Measurements from ENCODE around the gene FARP1. TPM values are rescaled to one million over a fixed set of nuclear protein-coding genes. Genes with fewer than 3 reads are reported as not detected.

FARP1 gene
- total RNA-seq, 5 donors from 2014 or later (not counting 1 experiment from before 2014, with no cell fraction given): 0.51 to 2.0 (median 1.0) TPM

- H3K4me1 ChIP-seq (ENCODE audit: control insufficient read depth in 1 of 2, extremely low read depth in 1 of 2, insufficient read depth in 2 of 2, low read length in 2 of 2): peaks cover 0 to 20% of the 10 kb centered on the region in 2 experiments
- POLR2A ChIA-PET: interaction anchor here in 1 of 2 donors (0.5 kb wide), 1 partner anchor 22 kb away, joined by 3 read pairs; no protein-coding TSS in a partner anchor
- DNase-seq: peak in 18 of 35 experiments; percentile 6 to 43 (median 20)
- Mint-ChIP-seq H3K4me1 (peaks cover 20 to 32% (median 28%) of the 10 kb centered on the region in 3 donors), H3K27me3 (no peaks in the 10 kb centered on the region), H3K9me3 (no peaks in the 10 kb centered on the region), H3K36me3 (peaks cover 50% of the 10 kb centered on the region), H3K4me3 (peak overlapping the region in 1 of 3 donors; percentile 3), H3K27ac (peak overlapping the region; percentile 80 to 83)
- peak; percentile 52 to 82 (median 66) for ATAC-seq (replicated peaks in 1 of 4)
- H3K27me3 ChIP-seq (replicated peaks in 1 of 2; ENCODE audit: control insufficient read depth in 2 of 2, extremely low read depth in 1 of 2, insufficient read depth in 2 of 2, low read length in 1 of 2): no peaks in the 10 kb centered on the region
- no peak overlapping the region for H3K4me3 ChIP-seq (ENCODE audit: control insufficient read depth in 1 of 2, extremely low read depth in 1 of 2, low read length in 1 of 2)
- WGBS (ENCODE audit: insufficient coverage): 88% methylated on average over 8 of the region's 14 CpGs
- H3K9me3 ChIP-seq: no peaks in the 10 kb centered on the region
- peaks cover 4 to 49% of the 10 kb centered on the region in 2 donors for H3K36me3 ChIP-seq (ENCODE audit: control insufficient read depth in 2 of 2, extremely low read depth in 1 of 2, insufficient read depth in 1 of 2, low read length in 1 of 2)
- H3K27ac ChIP-seq (ENCODE audit: low read length): peak overlapping the region; percentile 4
- CTCF ChIA-PET: interaction anchor here in 1 of 2 donors (1.2 kb wide), 1 partner anchor 203 kb away, joined by 6 read pairs; no protein-coding TSS in a partner anchor
These were observed 307.7 kb downstream of the FARP1 start for GRCh38 chr13:98450539-98451111.

GRCh38 chr13:98451676-98452470, 309.0 kb downstream of the FARP1 start:
- 92% methylated on average over 12 of the region's 23 CpGs for WGBS (ENCODE audit: insufficient coverage)
- Histone ChIP-seq H3K27ac (ENCODE audit: low read length) (no peak overlapping the region), H3K4me1 (ENCODE audit: control insufficient read depth in 1 of 2, extremely low read depth in 1 of 2, insufficient read depth in 2 of 2, low read length in 2 of 2) (peaks cover 0 to 16% of the 10 kb centered on the region in 2 experiments), H3K27me3 (replicated peaks in 1 of 2; ENCODE audit: control insufficient read depth in 2 of 2, extremely low read depth in 1 of 2, insufficient read depth in 2 of 2, low read length in 1 of 2) (no peaks in the 10 kb centered on the region), H3K9me3 (no peaks in the 10 kb centered on the region), H3K4me3 (ENCODE audit: control insufficient read depth in 1 of 2, extremely low read depth in 1 of 2, low read length in 1 of 2) (no peak overlapping the region), H3K36me3 (ENCODE audit: control insufficient read depth in 2 of 2, extremely low read depth in 1 of 2, insufficient read depth in 1 of 2, low read length in 1 of 2) (peaks cover 11 to 61% of the 10 kb centered on the region in 2 donors)
- H3K27me3 Mint-ChIP-seq: no peaks in the 10 kb centered on the region
- peaks cover 18 to 31% (median 27%) of the 10 kb centered on the region in 3 donors for H3K4me1 Mint-ChIP-seq
- CTCF ChIA-PET: interaction anchor here (0.6 kb wide), 2 partner anchors 18 to 1110 kb away, joined by 3 read pairs; no protein-coding TSS in a partner anchor
- POLR2A ChIA-PET: no interaction called here
- peaks cover 59% of the 10 kb centered on the region for H3K36me3 Mint-ChIP-seq
- no peaks in the 10 kb centered on the region for H3K9me3 Mint-ChIP-seq
- peak overlapping the region in 1 of 3 donors; percentile 3 for H3K4me3 Mint-ChIP-seq
- no peak for DNase-seq
- peak overlapping the region; percentile 69 to 83 for H3K27ac Mint-ChIP-seq
- no peak for ATAC-seq (replicated peaks in 1 of 4)

- no peak for DNase-seq
- H3K27ac ChIP-seq (ENCODE audit: low read length): no peak overlapping the region
- H3K4me1 Mint-ChIP-seq: peaks cover 18 to 31% (median 27%) of the 10 kb centered on the region in 3 donors
- H3K4me3 ChIP-seq (ENCODE audit: control insufficient read depth in 1 of 2, extremely low read depth in 1 of 2, low read length in 1 of 2): no peak overlapping the region
- H3K36me3 Mint-ChIP-seq: peaks cover 59% of the 10 kb centered on the region
- no peaks in the 10 kb centered on the region for H3K27me3 ChIP-seq (replicated peaks in 1 of 2; ENCODE audit: control insufficient read depth in 2 of 2, extremely low read depth in 1 of 2, insufficient read depth in 2 of 2, low read length in 1 of 2)
- H3K4me3 Mint-ChIP-seq: no peak overlapping the region
- ChIA-PET POLR2A (no interaction called here), CTCF (no interaction called here)
- H3K27ac Mint-ChIP-seq: peak overlapping the region in 1 of 2 donors; percentile 37
- H3K36me3 ChIP-seq (ENCODE audit: control insufficient read depth in 2 of 2, extremely low read depth in 1 of 2, insufficient read depth in 1 of 2, low read length in 1 of 2): peaks cover 11 to 72% of the 10 kb centered on the region in 2 donors
- H3K9me3 ChIP-seq: no peaks in the 10 kb centered on the region
- ATAC-seq (replicated peaks in 1 of 4): no peak
- no peaks in the 10 kb centered on the region for H3K9me3 Mint-ChIP-seq
- 92% methylated on average over 2 of the region's 15 CpGs for WGBS (ENCODE audit: insufficient coverage)
- no peaks in the 10 kb centered on the region for H3K27me3 Mint-ChIP-seq
- H3K4me1 ChIP-seq (ENCODE audit: control insufficient read depth in 1 of 2, extremely low read depth in 1 of 2, insufficient read depth in 2 of 2, low read length in 2 of 2): peaks cover 0 to 16% of the 10 kb centered on the region in 2 experiments
These were observed 310.3 kb downstream of the FARP1 start for GRCh38 chr13:98452851-98453843.

- ATAC-seq (replicated peaks in 1 of 4) (no peak), DNase-seq (no peak)
- ChIA-PET POLR2A (no interaction called here), CTCF (interaction anchor here (0.5 to 1.6 kb wide), 2 partner anchors 9 to 1602 kb away, joined by 3 to 10 read pairs; no protein-coding TSS in a partner anchor)
- H3K9me3 Mint-ChIP-seq: no peaks in the 10 kb centered on the region
- Histone ChIP-seq H3K9me3 (no peaks in the 10 kb centered on the region), H3K27me3 (replicated peaks in 1 of 2; ENCODE audit: control insufficient read depth in 2 of 2, extremely low read depth in 1 of 2, insufficient read depth in 2 of 2, low read length in 1 of 2) (no peaks in the 10 kb centered on the region), H3K4me1 (ENCODE audit: control insufficient read depth in 1 of 2, extremely low read depth in 1 of 2, insufficient read depth in 2 of 2, low read length in 2 of 2) (peaks cover 0 to 16% of the 10 kb centered on the region in 2 experiments), H3K36me3 (ENCODE audit: control insufficient read depth in 2 of 2, extremely low read depth in 1 of 2, insufficient read depth in 1 of 2, low read length in 1 of 2) (peaks cover 11 to 75% of the 10 kb centered on the region in 2 donors), H3K4me3 (ENCODE audit: control insufficient read depth in 1 of 2, extremely low read depth in 1 of 2, low read length in 1 of 2) (no peak overlapping the region), H3K27ac (ENCODE audit: low read length) (no peak overlapping the region)
- peak overlapping the region; percentile 13 to 30 for H3K27ac Mint-ChIP-seq
- H3K36me3 Mint-ChIP-seq: peaks cover 60% of the 10 kb centered on the region
- no peak overlapping the region for H3K4me3 Mint-ChIP-seq
- peaks cover 18 to 28% (median 27%) of the 10 kb centered on the region in 3 donors for H3K4me1 Mint-ChIP-seq
- H3K27me3 Mint-ChIP-seq: no peaks in the 10 kb centered on the region
- WGBS (ENCODE audit: insufficient coverage): 64% methylated on average over 5 of the region's 7 CpGs
These were observed 311.5 kb downstream of the FARP1 start for GRCh38 chr13:98454389-98454881.

GRCh38 chr13:98456413-98456845, 313.5 kb downstream of the FARP1 start:
- Mint-ChIP-seq H3K27ac (peak overlapping the region; percentile 31 to 68), H3K36me3 (peaks cover 72% of the 10 kb centered on the region), H3K9me3 (no peaks in the 10 kb centered on the region), H3K27me3 (no peaks in the 10 kb centered on the region), H3K4me3 (no peak overlapping the region), H3K4me1 (peaks cover 11 to 16% (median 15%) of the 10 kb centered on the region in 3 donors)
- Histone ChIP-seq H3K9me3 (no peaks in the 10 kb centered on the region), H3K4me1 (ENCODE audit: control insufficient read depth in 1 of 2, extremely low read depth in 1 of 2, insufficient read depth in 2 of 2, low read length in 2 of 2) (peaks cover 0 to 6% of the 10 kb centered on the region in 2 experiments), H3K27me3 (replicated peaks in 1 of 2; ENCODE audit: control insufficient read depth in 2 of 2, extremely low read depth in 1 of 2, insufficient read depth in 2 of 2, low read length in 1 of 2) (no peaks in the 10 kb centered on the region), H3K36me3 (ENCODE audit: control insufficient read depth in 2 of 2, extremely low read depth in 1 of 2, insufficient read depth in 1 of 2, low read length in 1 of 2) (peaks cover 15 to 90% of the 10 kb centered on the region in 2 donors), H3K4me3 (ENCODE audit: control insufficient read depth in 1 of 2, extremely low read depth in 1 of 2, low read length in 1 of 2) (no peak overlapping the region), H3K27ac (ENCODE audit: low read length) (no peak overlapping the region)
- ATAC-seq (replicated peaks in 1 of 4) (no peak), DNase-seq (no peak)
- ChIA-PET POLR2A (no interaction called here), CTCF (interaction anchor here (1.2 to 1.8 kb wide), 2 partner anchors 10 to 11 kb away, joined by 3 to 9 read pairs; no protein-coding TSS in a partner anchor)
- 88% methylated on average over 4 of the region's 6 CpGs for WGBS (ENCODE audit: insufficient coverage)

All from T-cell (primary cell).